ENCODE results near the gene TMEM190. TPM values are rescaled to one million over a fixed set of nuclear protein-coding genes. Genes with fewer than 3 reads are reported as not detected.
"Not testable (repeated sequence)": the region's sequence is repeated elsewhere in the genome, so short reads cannot be mapped to it uniquely, and the experiment has no call there.

The TMEM190 gene
- not detected for total RNA-seq (ENCODE audit: unreplicated experiment)
- long read RNA-seq, result 0 reads

- peaks cover 3% of the 10 kb centered on the region for H3K4me1 Mint-ChIP-seq (ENCODE audit: unreplicated experiment)
- no peak for TF ChIP-seq CTCF (IDR thresholded peaks at IDR 0.05; ENCODE audit: unreplicated experiment)
- no peak for DNase-seq (ENCODE audit: low spot score)
- H3K27ac Mint-ChIP-seq (ENCODE audit: unreplicated experiment), result no peak within 1 kb of the TSS
- no peaks in the 10 kb centered on the region for H3K36me3 Mint-ChIP-seq (ENCODE audit: low read depth, unreplicated experiment)
- H3K27me3 Mint-ChIP-seq (ENCODE audit: unreplicated experiment), result peaks cover 16% of the 10 kb centered on the region
- H3K4me3 Mint-ChIP-seq (ENCODE audit: unreplicated experiment), result no peak within 1 kb of the TSS
- H3K9me3 Mint-ChIP-seq (ENCODE audit: unreplicated experiment), result no peaks in the 10 kb centered on the region
Measured at GRCh38 chr19:55376241-55376933, at the start of gene TMEM190. TSS of gene TMEM190 (plus strand) at chr19:55376826. CDS start at chr19:55376854, 28 bp downstream.

- not testable (repeated sequence) for H3K4me3 Mint-ChIP-seq (ENCODE audit: unreplicated experiment); DNase-seq (ENCODE audit: low spot score); H3K27ac Mint-ChIP-seq (ENCODE audit: unreplicated experiment); H3K9me3 Mint-ChIP-seq (ENCODE audit: unreplicated experiment); H3K36me3 Mint-ChIP-seq (ENCODE audit: low read depth, unreplicated experiment); H3K27me3 Mint-ChIP-seq (ENCODE audit: unreplicated experiment); H3K4me1 Mint-ChIP-seq (ENCODE audit: unreplicated experiment)
Measured at GRCh38 chr19:55328774-55329318, 47.8 kb upstream of the TMEM190 start.

GRCh38 chr19:55329791-55330190, 46.8 kb upstream of the TMEM190 start:
- not testable (repeated sequence) for DNase-seq (ENCODE audit: low spot score); H3K36me3 Mint-ChIP-seq (ENCODE audit: low read depth, unreplicated experiment); H3K9me3 Mint-ChIP-seq (ENCODE audit: unreplicated experiment); H3K27ac Mint-ChIP-seq (ENCODE audit: unreplicated experiment); H3K4me3 Mint-ChIP-seq (ENCODE audit: unreplicated experiment); H3K27me3 Mint-ChIP-seq (ENCODE audit: unreplicated experiment); H3K4me1 Mint-ChIP-seq (ENCODE audit: unreplicated experiment)

- Mint-ChIP-seq H3K4me3 (ENCODE audit: unreplicated experiment) (no peak overlapping the region), H3K27me3 (ENCODE audit: unreplicated experiment) (peaks cover 4% of the 10 kb centered on the region), H3K9me3 (ENCODE audit: unreplicated experiment) (no peaks in the 10 kb centered on the region), H3K36me3 (ENCODE audit: low read depth, unreplicated experiment) (no peaks in the 10 kb centered on the region), H3K27ac (ENCODE audit: unreplicated experiment) (no peak overlapping the region), H3K4me1 (ENCODE audit: unreplicated experiment) (peaks cover 5% of the 10 kb centered on the region)
- no peak for DNase-seq (ENCODE audit: low spot score)
- no peak for TF ChIP-seq CTCF (IDR thresholded peaks at IDR 0.05; ENCODE audit: unreplicated experiment)
Measured at GRCh38 chr19:55333870-55334269, 42.8 kb upstream of the TMEM190 start.

GRCh38 chr19:55336101-55336500, 40.5 kb upstream of the TMEM190 start:
- peaks cover 5% of the 10 kb centered on the region for H3K4me1 Mint-ChIP-seq (ENCODE audit: unreplicated experiment)
- no peak overlapping the region for H3K4me3 Mint-ChIP-seq (ENCODE audit: unreplicated experiment)
- H3K9me3 Mint-ChIP-seq (ENCODE audit: unreplicated experiment), result no peaks in the 10 kb centered on the region
- no peak for TF ChIP-seq CTCF (IDR thresholded peaks at IDR 0.05; ENCODE audit: unreplicated experiment)
- H3K27ac Mint-ChIP-seq (ENCODE audit: unreplicated experiment), result no peak overlapping the region
- peaks cover 12% of the 10 kb centered on the region for H3K27me3 Mint-ChIP-seq (ENCODE audit: unreplicated experiment)
- no peaks in the 10 kb centered on the region for H3K36me3 Mint-ChIP-seq (ENCODE audit: low read depth, unreplicated experiment)
- DNase-seq (ENCODE audit: low spot score), result no peak
